SH-SY5Y (cell line): ENCODE data around the gene DNAI4.

Source experiments
- GATA2 ChIP-seq: IDR thresholded peaks from 2 replicates; pipeline ENCODE4 v1.6.1; 2011; ENCODE audit warnings: mild to moderate bottlenecking, low read depth, low read length
- GATA3 ChIP-seq: IDR thresholded peaks from 2 replicates; pipeline ENCODE4 v1.6.1; 2011; ENCODE audit warnings: low read depth, mild to moderate bottlenecking, low read length, moderate library complexity

DNA sequence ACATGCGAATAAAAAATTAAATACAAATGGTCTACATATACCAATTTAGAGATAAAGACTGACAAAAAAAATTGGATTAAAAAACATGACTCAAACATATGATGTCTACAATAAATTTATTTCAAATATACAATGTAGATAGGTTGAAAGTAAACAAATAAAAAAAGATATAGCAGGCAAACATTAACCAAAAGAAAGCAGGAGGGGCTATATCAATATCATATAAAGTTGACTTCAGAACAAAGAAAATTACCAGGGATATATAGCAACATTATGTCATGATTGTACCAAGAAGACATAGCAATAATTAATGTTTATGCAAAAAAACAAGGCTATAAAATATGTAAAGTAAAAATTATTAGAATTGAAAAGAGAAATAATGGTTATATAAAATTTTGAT lies 73.7 kb downstream of the DNAI4 start:
- TF ChIP-seq GATA2 (no peak), GATA3 (no peak)
